Heart right ventricle (tissue), 16 donors: ENCODE results near the gene KLF2. TPM values are rescaled to one million over a fixed set of nuclear protein-coding genes. Genes with fewer than 3 reads are reported as not detected.

Experiments used
- ATAC-seq, 8 donors: fragments of 200-7000 bp; cut with Tn5 transposase; one replicate each; pipeline ENCODE4 v1.9.1; 2020; ENCODE audit warnings: mild to moderate bottlenecking in 8 of 8, moderate library complexity in 8 of 8, moderate number of reproducible peaks in 1 of 8
- DNase-seq, 2 donors: peaks; one replicate each; pipeline ENCODE4 v3.0.0-alpha.2; 2020
- H3K27ac ChIP-seq, 10 donors: fragments of 200-600 bp; sonication (generic) in 2 of 10; one replicate each; pipeline versions ENCODE4 v1.5.0 to v1.8.0; 2020 to 2022; ENCODE audit warnings: mild to moderate bottlenecking in 3 of 10
- H3K27me3 ChIP-seq, 7 donors: fragments of 200-600 bp; one replicate each; pipeline ENCODE4 v1.8.0; 2021 to 2022; ENCODE audit warnings: mild to moderate bottlenecking in 2 of 7
- H3K36me3 ChIP-seq, 9 donors: fragments of 200-600 bp; sonication (generic) in 1 of 9; one replicate each; pipeline versions ENCODE4 v1.5.0 to v1.8.0; 2020 to 2022; ENCODE audit warnings: mild to moderate bottlenecking in 2 of 9
- H3K4me1 ChIP-seq, 9 donors: fragments of 200-600 bp; sonication (generic) in 1 of 9; one replicate each; pipeline versions ENCODE4 v1.5.0 to v1.8.0; 2020 to 2022; ENCODE audit warnings: mild to moderate bottlenecking in 4 of 9
- H3K4me3 ChIP-seq, 10 donors: fragments of 200-600 bp; sonication (generic) in 2 of 10; one replicate each; pipeline versions ENCODE4 v1.5.0 to v1.8.0; 2020 to 2022; ENCODE audit warnings: mild to moderate bottlenecking in 7 of 10, moderate library complexity in 2 of 10
- H3K9me3 ChIP-seq, 11 donors: fragments of 200-600 bp in 10 of 11; sonication (generic) in 2 of 11; one replicate each; pipeline versions ENCODE4 v1.5.0 to v1.8.0; 2013 to 2022; ENCODE audit warnings: mild to moderate bottlenecking in 2 of 11, control low read depth in 1 of 11, moderate library complexity in 1 of 11
- CTCF ChIP-seq, 9 donors: fragments of 200-600 bp; sonication (generic) in 2 of 9; IDR thresholded peaks; one replicate each; pipeline versions ENCODE4 v1.5.0 to v1.8.0; 2021 to 2022; ENCODE audit warnings: antibody characterized with exemption in 9 of 9, mild to moderate bottlenecking in 5 of 9, moderate library complexity in 1 of 9
- WGBS, 2 donors: extraction: QIAGEN DNeasy Blood & Tissue Kit; methylation state at CpG; one replicate each; pipeline ENCODE4 v1.1.7; 2013; ENCODE audit warnings: inconsistent platforms in 1 of 2; 5-methylcytosine and 5-hydroxymethylcytosine counted together
- intact Hi-C, 10 donors: fragments of 100-400 bp; cut with DNase I; formaldehyde crosslinking; loops; one replicate each; pipeline versions ENCODE4 v1.11.1 to v1.14.2; 2022
- polyA plus RNA-seq, 2 donors: library from polyadenylated mRNA; stranded (reverse); fragments of 200-250 nt; gene quantifications; one replicate each; pipeline ENCODE4 v1.2.3, GENCODE V29; 2013
- total RNA-seq, 10 donors: library from RNA; stranded (reverse); fragmentation: NEBNext Ultra II Directional in 3 of 10; extraction: Animal tissue kit (Norgen Biotek cat#: 25700) in 3 of 10; gene quantifications; one replicate each; pipeline versions ENCODE4 v1.2.1 to v1.2.4, GENCODE V29; 2021 to 2023
- donor health status: Arrhythmogenic right ventricular cardiomyopathy.
- donor health status: ischemic (EF 13 %, LVEDD 7.1; RV severe dilation, severe dysfunction).
- donor health status: healthy with polysubstance abuse.
- donor health status: DM: no; HTN: yes; CAD: no.
- donor health status: DM: no; HTN: no; CAD: no.
- donor health status: ischemic (EF 25% LVEDD 6.9; RV normal size, moderate dysfunction).
- donor health status: ischemic (EF 25% LVEDD 5.7; RV mildly dilated, moderate dysfunction).
- donor health status: healthy.
- donor health status: DM: yes; HTN: yes; CAD: no.
- donor health status: Ischemic cardiomyopathy.
- donor health status: ischemic (EF 35%, LVEDD 5.7; RV mildly dilated, moderate dysfunction).
- donor health status: nonischemic (EF 11% LVEDD 7.7; RV severe dilation, severe dysfunction).
- donor health status: DM: yes; HTN: yes; CAD: no.
- donor health status: PGD.
- donor health status: ischemic (EF 29% LVEDD 5.4; RV normal size, mild dysfunction).
- donor health status: nonischemic (EF 23%, LVEDD 6.1; RV moderate dilation, normal function).

Gene KLF2
- total and polyA plus RNA-seq, 12 donors: 22.4 to 76.2 (median 50.4) TPM

GRCh38 chr19:16308081-16308480 lies 16.5 kb upstream of the KLF2 start:
- Histone ChIP-seq H3K36me3 (no peaks in the 10 kb centered on the region), H3K4me3 (no peak overlapping the region), H3K27ac (no peak overlapping the region), H3K9me3 (no peaks in the 10 kb centered on the region), H3K27me3 (no peaks in the 10 kb centered on the region), H3K4me1 (peaks cover 0 to 16% (median 0%) of the 10 kb centered on the region in 9 donors)
- intact Hi-C loops: no loop called here
- ATAC-seq (no peak), DNase-seq (no peak)
- WGBS, 2 donors: 97 to 99% methylated on average over 5 of the region's 5 CpGs
- no peak for TF ChIP-seq CTCF (IDR thresholded peaks at IDR 0.05)

- no peaks in the 10 kb centered on the region for H3K36me3 ChIP-seq
- H3K27ac ChIP-seq: no peak overlapping the region
- ATAC-seq: no peak
- H3K27me3 ChIP-seq: no peaks in the 10 kb centered on the region
- no peak overlapping the region for H3K4me3 ChIP-seq
- peaks cover 0 to 20% (median 8%) of the 10 kb centered on the region in 9 donors for H3K4me1 ChIP-seq
- TF ChIP-seq CTCF (IDR thresholded peaks at IDR 0.05): no peak
- intact Hi-C loops: loop anchor here in 1 of 10 donors (10.0 kb wide), 1 partner anchor 55 kb away; no protein-coding TSS in a partner anchor
- DNase-seq: no peak
- 88 to 90% methylated on average over 3 of the region's 3 CpGs for WGBS, 2 donors
- H3K9me3 ChIP-seq: no peaks in the 10 kb centered on the region
Observed at GRCh38 chr19:16309643-16310042, 15.0 kb upstream of the KLF2 start.

GRCh38 chr19:16315825-16316505 lies 8.7 kb upstream of the KLF2 start:
- peak overlapping the region; percentile 14 to 90 (median 84) for H3K27ac ChIP-seq
- intact Hi-C loops: loop anchor here in 3 of 10 donors (1.0 to 10.0 kb wide), 6 partner anchors 23 to 64 kb away; no protein-coding TSS in a partner anchor
- H3K27me3 ChIP-seq: no peaks in the 10 kb centered on the region
- no peaks in the 10 kb centered on the region for H3K36me3 ChIP-seq
- WGBS, 2 donors: 42 to 51% methylated on average over 13 of the region's 13 CpGs
- H3K4me1 ChIP-seq: peaks cover 7 to 61% (median 49%) of the 10 kb centered on the region in 9 donors
- H3K4me3 ChIP-seq: no peak overlapping the region
- H3K9me3 ChIP-seq: no peaks in the 10 kb centered on the region
- peak; percentile 30 to 77 for DNase-seq
- ATAC-seq: peak; percentile 64 to 85 (median 76)
- no peak for TF ChIP-seq CTCF (IDR thresholded peaks at IDR 0.05)

- ATAC-seq: peak in 6 of 8 donors; percentile 54 to 79 (median 67)
- peak overlapping the region; percentile 14 to 90 (median 84) for H3K27ac ChIP-seq
- TF ChIP-seq CTCF (IDR thresholded peaks at IDR 0.05): no peak
- H3K4me1 ChIP-seq: peaks cover 7 to 61% (median 49%) of the 10 kb centered on the region in 9 donors
- intact Hi-C loops: loop anchor here in 3 of 10 donors (1.0 to 10.0 kb wide), 6 partner anchors 23 to 64 kb away; no protein-coding TSS in a partner anchor
- H3K4me3 ChIP-seq: no peak overlapping the region
- no peak for DNase-seq
- H3K9me3 ChIP-seq: no peaks in the 10 kb centered on the region
- WGBS, 2 donors: 37 to 45% methylated on average over 3 of the region's 3 CpGs
- no peaks in the 10 kb centered on the region for H3K27me3 ChIP-seq
- no peaks in the 10 kb centered on the region for H3K36me3 ChIP-seq
Observed at GRCh38 chr19:16316506-16316882, 8.1 kb upstream of the KLF2 start.
